ENCODE data around the gene ATRAID. TPM values are rescaled to one million over a fixed set of nuclear protein-coding genes. Genes with fewer than 3 reads are reported as not detected.

Gene ATRAID
- total RNA-seq, 4 donors from 2014 or later, result 109 to 177 (median 141) TPM

- 98% methylated on average over 5 of the region's 15 CpGs for WGBS
- Histone ChIP-seq H3K27ac (no peak overlapping the region), H3K4me1 (no peaks in the 10 kb centered on the region)
Measured at GRCh38 chr2:27237341-27237945, 25.6 kb downstream of the ATRAID start.

GRCh38 chr2:27238976-27239375, 27.1 kb downstream of the ATRAID start:
- Histone ChIP-seq H3K36me3 (peaks cover 100% of the 10 kb centered on the region), H3K4me1 (no peaks in the 10 kb centered on the region), H3K27ac (no peak overlapping the region), H3K27me3 (no peaks in the 10 kb centered on the region), H3K9me3 (no peaks in the 10 kb centered on the region), H3K4me3 (no peak overlapping the region)
- no peak for DNase-seq (ENCODE audit: low spot score in 2 of 2)
- WGBS, result no CpG with 5 or more reads among the region's 8 CpGs
- TF ChIP-seq POLR2AphosphoS5 (IDR thresholded peaks at IDR 0.05), result no peak
- TF ChIP-seq CTCF (IDR thresholded peaks at IDR 0.05), result no peak
- TF ChIP-seq POLR2A (IDR thresholded peaks at IDR 0.05), result no peak
- TF ChIP-seq EP300 (IDR thresholded peaks at IDR 0.05), result no peak

More at GRCh38 chr2:27237341-27237945, 25.6 kb downstream of the ATRAID start:
- no peak for DNase-seq (ENCODE audit: low spot score in 2 of 2)
- Histone ChIP-seq H3K9me3 (no peaks in the 10 kb centered on the region), H3K36me3 (peaks cover 100% of the 10 kb centered on the region), H3K27me3 (no peaks in the 10 kb centered on the region), H3K4me3 (no peak overlapping the region)
- no peak for TF ChIP-seq EP300 (IDR thresholded peaks at IDR 0.05)
- no peak for TF ChIP-seq POLR2A (IDR thresholded peaks at IDR 0.05)
- TF ChIP-seq CTCF (IDR thresholded peaks at IDR 0.05), result no peak
- TF ChIP-seq POLR2AphosphoS5 (IDR thresholded peaks at IDR 0.05), result no peak

GRCh38 chr2:27240406-27240805, 28.6 kb downstream of the ATRAID start:
- Histone ChIP-seq H3K4me1 (no peaks in the 10 kb centered on the region), H3K9me3 (no peaks in the 10 kb centered on the region), H3K4me3 (no peak overlapping the region), H3K36me3 (peaks cover 89% of the 10 kb centered on the region), H3K27ac (no peak overlapping the region), H3K27me3 (no peaks in the 10 kb centered on the region)
- no peak for DNase-seq (ENCODE audit: low spot score in 2 of 2)
- WGBS, result 91% methylated on average over 8 of the region's 9 CpGs
- no peak for TF ChIP-seq POLR2AphosphoS5 (IDR thresholded peaks at IDR 0.05)
- TF ChIP-seq EP300 (IDR thresholded peaks at IDR 0.05), result no peak
- TF ChIP-seq CTCF (IDR thresholded peaks at IDR 0.05), result no peak
- TF ChIP-seq POLR2A (IDR thresholded peaks at IDR 0.05), result no peak

GRCh38 chr2:27241761-27242613, 30.1 kb downstream of the ATRAID start:
- H3K4me1 ChIP-seq, result no peaks in the 10 kb centered on the region
- no peaks in the 10 kb centered on the region for H3K27me3 ChIP-seq
- no peak for TF ChIP-seq POLR2A (IDR thresholded peaks at IDR 0.05)
- no peak for TF ChIP-seq EP300 (IDR thresholded peaks at IDR 0.05)
- no peak for TF ChIP-seq CTCF (IDR thresholded peaks at IDR 0.05)
- 78% methylated on average over 18 of the region's 24 CpGs for WGBS
- no peak for DNase-seq (ENCODE audit: low spot score in 2 of 2)
- no peak overlapping the region for H3K4me3 ChIP-seq
- no peak overlapping the region for H3K27ac ChIP-seq
- peaks cover 73% of the 10 kb centered on the region for H3K36me3 ChIP-seq
- no peaks in the 10 kb centered on the region for H3K9me3 ChIP-seq

- Histone ChIP-seq H3K27me3 (no peaks in the 10 kb centered on the region), H3K4me1 (no peaks in the 10 kb centered on the region), H3K27ac (no peak overlapping the region), H3K9me3 (no peaks in the 10 kb centered on the region), H3K36me3 (peaks cover 67% of the 10 kb centered on the region), H3K4me3 (no peak overlapping the region)
- WGBS, result 93% methylated on average over 3 of the region's 16 CpGs
- no peak for TF ChIP-seq EP300 (IDR thresholded peaks at IDR 0.05)
- TF ChIP-seq POLR2AphosphoS5 (IDR thresholded peaks at IDR 0.05), result no peak
- TF ChIP-seq POLR2A (IDR thresholded peaks at IDR 0.05), result no peak
- no peak for TF ChIP-seq CTCF (IDR thresholded peaks at IDR 0.05)
- DNase-seq (ENCODE audit: low spot score in 2 of 2), result no peak
Measured at GRCh38 chr2:27242614-27242951, 30.7 kb downstream of the ATRAID start.
